Prostate gland (tissue), 2 donors: ENCODE measurements around the gene ADGRG6.

Source experiments
- POLR2A ChIP-seq: fragments of 450-650 bp; IDR thresholded peaks from one replicate; pipeline ENCODE4 v1.6.1; 2016; ENCODE audit warnings: antibody characterized with exemption, mild to moderate bottlenecking
- POLR2AphosphoS5 ChIP-seq: sonication (generic); formaldehyde crosslinking; IDR thresholded peaks from one replicate; pipeline ENCODE4 v1.6.1; 2017; ENCODE audit warnings: antibody characterized with exemption
- TF ChIP-seq, protein P1 (sequence below), 4 experiments: fragments of 200-600 bp in 2 of 4; fragments of 450-650 bp in 2 of 4; sonication (generic) in 2 of 4; IDR thresholded peaks; 1 replicate in 3 of 4; 2 replicates in 1 of 4; pipeline ENCODE4 v1.5.1; 2016 to 2019; ENCODE audit warnings: antibody characterized with exemption in 4 of 4, mild to moderate bottlenecking in 2 of 4, moderate library complexity in 2 of 4

DNA sequence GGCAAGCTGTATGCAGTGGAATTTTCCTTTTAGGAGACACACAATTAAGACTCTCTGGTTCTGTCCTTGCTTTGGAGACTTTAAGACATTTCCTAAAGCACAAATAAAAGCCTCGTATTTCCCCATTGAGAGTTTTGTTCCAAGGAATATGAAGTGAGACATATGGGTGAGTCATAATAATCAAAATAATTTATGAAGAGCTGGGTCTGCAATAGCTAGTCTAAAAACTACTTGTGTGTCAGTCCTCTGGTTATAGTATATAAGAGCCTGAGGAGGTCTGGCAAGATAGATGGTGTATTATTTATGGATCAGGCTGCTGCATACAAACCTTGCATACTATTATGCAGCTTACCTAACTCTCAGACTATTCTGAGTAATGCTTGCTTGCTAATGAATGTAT lies 142.6 kb downstream of the ADGRG6 start:
- TF ChIP-seq POLR2AphosphoS5 (no peak), POLR2A (no peak)
- TF ChIP-seq, protein P1, sequence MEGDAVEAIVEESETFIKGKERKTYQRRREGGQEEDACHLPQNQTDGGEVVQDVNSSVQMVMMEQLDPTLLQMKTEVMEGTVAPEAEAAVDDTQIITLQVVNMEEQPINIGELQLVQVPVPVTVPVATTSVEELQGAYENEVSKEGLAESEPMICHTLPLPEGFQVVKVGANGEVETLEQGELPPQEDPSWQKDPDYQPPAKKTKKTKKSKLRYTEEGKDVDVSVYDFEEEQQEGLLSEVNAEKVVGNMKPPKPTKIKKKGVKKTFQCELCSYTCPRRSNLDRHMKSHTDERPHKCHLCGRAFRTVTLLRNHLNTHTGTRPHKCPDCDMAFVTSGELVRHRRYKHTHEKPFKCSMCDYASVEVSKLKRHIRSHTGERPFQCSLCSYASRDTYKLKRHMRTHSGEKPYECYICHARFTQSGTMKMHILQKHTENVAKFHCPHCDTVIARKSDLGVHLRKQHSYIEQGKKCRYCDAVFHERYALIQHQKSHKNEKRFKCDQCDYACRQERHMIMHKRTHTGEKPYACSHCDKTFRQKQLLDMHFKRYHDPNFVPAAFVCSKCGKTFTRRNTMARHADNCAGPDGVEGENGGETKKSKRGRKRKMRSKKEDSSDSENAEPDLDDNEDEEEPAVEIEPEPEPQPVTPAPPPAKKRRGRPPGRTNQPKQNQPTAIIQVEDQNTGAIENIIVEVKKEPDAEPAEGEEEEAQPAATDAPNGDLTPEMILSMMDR (IDR thresholded peaks at IDR 0.05), result no peak
